ENCODE measurements around the gene RNU6-9. TPM values are rescaled to one million over a fixed set of nuclear protein-coding genes. Genes with fewer than 3 reads are reported as not detected.

The RNU6-9 gene
- total RNA-seq, 1 experiment from 2014 or later = not detected

DNA sequence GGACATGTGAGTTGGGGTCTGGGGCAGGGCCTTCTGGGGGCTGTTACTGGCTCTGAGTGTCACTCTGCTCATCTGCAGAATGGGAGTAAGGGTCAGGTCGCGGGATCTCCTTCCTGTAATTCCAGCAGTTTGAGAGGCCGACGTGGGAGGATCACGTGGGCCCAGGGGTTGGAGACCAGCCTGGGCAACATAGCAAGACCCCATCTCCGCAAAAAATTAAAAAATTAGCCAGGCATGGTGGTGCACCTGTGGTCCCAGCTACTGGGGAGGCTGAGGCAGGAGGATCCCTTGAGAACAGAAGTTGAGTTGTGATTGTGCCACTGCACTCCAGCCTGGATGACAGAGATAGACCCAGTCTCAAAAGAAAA, 36.6 kb downstream of the RNU6-9 start:
- ATAC-seq (no peak), DNase-seq (ENCODE audit: low read depth, low spot score) (no peak)
- BruUV-seq (replicated peaks) = no TSS peak
- in situ Hi-C loops (cut with HindIII; ENCODE audit: low pct_unique_long_range_greater_than_20kb, low sequenced_read_pairs) = no loop called here
- H3K9me3 ChIP-seq (ENCODE audit: control insufficient read depth, insufficient read depth, low read depth, low read length) = no peaks in the 10 kb centered on the region
- no peaks in the 10 kb centered on the region for H3K27me3 ChIP-seq (ENCODE audit: control insufficient read depth, insufficient read depth, low read length)
- no peak overlapping the region for H3K27ac ChIP-seq (ENCODE audit: low read length)
- ChIA-PET POLR2A (no interaction called here), CTCF (interaction anchor here (0.6 kb wide), 1 partner anchor 10 kb away, joined by 8 read pairs; no protein-coding TSS in a partner anchor)
- no peak for TF ChIP-seq POLR2AphosphoS5 (IDR thresholded peaks at IDR 0.05; ENCODE audit: low read depth, low read length)
- TF ChIP-seq, protein P1, sequence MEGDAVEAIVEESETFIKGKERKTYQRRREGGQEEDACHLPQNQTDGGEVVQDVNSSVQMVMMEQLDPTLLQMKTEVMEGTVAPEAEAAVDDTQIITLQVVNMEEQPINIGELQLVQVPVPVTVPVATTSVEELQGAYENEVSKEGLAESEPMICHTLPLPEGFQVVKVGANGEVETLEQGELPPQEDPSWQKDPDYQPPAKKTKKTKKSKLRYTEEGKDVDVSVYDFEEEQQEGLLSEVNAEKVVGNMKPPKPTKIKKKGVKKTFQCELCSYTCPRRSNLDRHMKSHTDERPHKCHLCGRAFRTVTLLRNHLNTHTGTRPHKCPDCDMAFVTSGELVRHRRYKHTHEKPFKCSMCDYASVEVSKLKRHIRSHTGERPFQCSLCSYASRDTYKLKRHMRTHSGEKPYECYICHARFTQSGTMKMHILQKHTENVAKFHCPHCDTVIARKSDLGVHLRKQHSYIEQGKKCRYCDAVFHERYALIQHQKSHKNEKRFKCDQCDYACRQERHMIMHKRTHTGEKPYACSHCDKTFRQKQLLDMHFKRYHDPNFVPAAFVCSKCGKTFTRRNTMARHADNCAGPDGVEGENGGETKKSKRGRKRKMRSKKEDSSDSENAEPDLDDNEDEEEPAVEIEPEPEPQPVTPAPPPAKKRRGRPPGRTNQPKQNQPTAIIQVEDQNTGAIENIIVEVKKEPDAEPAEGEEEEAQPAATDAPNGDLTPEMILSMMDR (IDR thresholded peaks at IDR 0.05) = no peak
- TF ChIP-seq REST (IDR thresholded peaks at IDR 0.05; ENCODE audit: insufficient read depth in 1 of 2, low read depth in 2 of 2, low read length in 1 of 2) = no peak
- no peak for TF ChIP-seq SIN3A (IDR thresholded peaks at IDR 0.05; ENCODE audit: borderline replicate concordance, insufficient read depth, low read depth, low read length)
- TF ChIP-seq TCF7L2 (IDR thresholded peaks at IDR 0.05; ENCODE audit: low read depth, low read length) = no peak
- H3K4me3 ChIP-seq (ENCODE audit: low read depth in 2 of 2, low read length in 2 of 2) = no peak overlapping the region
- peaks cover 8% of the 10 kb centered on the region; the same call in 1 of the 2 replicates for H3K36me3 ChIP-seq (ENCODE audit: control insufficient read depth, insufficient read depth, low read length)
- intact Hi-C loops (cut with micrococcal nuclease; ENCODE audit: unreplicated experiment) = no loop called here
- H3K4me1 ChIP-seq (ENCODE audit: control insufficient read depth, insufficient read depth, low read length) = peaks cover 21% of the 10 kb centered on the region

DNA sequence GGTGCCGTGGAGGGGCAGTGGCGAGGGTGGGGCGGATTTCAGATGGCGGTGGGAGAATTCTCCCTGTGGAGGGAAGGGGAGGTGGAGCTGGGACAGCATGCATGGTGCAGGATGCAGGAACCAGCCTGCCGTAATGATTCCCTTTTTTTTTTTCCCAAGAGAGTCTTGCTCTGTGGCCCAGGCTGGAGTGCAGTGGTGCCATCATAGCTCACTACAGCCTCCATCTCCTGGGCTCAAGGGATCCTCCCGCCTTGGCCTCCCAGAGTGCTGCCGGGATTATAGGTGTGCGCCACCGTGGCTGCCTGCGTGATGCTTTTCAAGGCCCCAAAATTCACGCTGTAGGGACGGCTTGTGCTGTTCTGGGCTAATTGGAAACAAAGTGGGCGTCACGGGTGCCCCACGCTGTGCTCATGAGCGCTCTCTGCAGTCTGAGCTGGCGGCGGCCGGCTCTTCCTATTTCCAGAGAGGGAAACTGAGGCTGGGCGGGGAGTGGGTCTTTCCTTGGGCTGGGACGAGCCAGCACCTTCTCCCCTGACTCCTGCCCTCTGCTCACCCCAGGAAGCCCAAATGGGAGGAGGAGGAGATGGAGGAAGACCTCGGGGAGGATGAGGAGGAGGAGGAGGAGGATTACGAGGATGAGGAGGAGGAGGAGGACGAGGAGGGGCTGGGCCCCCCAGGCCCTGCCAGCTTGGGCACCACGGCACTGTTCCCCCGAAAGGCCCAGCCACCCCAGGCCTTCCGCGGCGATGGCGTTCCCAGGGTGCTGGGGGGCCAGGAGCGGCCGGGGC, 38.8 kb downstream of the RNU6-9 start:
- H3K9me3 ChIP-seq (ENCODE audit: control insufficient read depth, insufficient read depth, low read depth, low read length) = no peaks in the 10 kb centered on the region
- intact Hi-C loops (cut with micrococcal nuclease; ENCODE audit: unreplicated experiment) (no loop called here), in situ Hi-C loops (cut with HindIII; ENCODE audit: low pct_unique_long_range_greater_than_20kb, low sequenced_read_pairs) (no loop called here)
- no peak overlapping the region for H3K27ac ChIP-seq (ENCODE audit: low read length)
- ChIA-PET POLR2A (no interaction called here), CTCF (no interaction called here)
- no peak for DNase-seq (ENCODE audit: low read depth, low spot score)
- no peaks in the 10 kb centered on the region for H3K27me3 ChIP-seq (ENCODE audit: control insufficient read depth, insufficient read depth, low read length)
- BruUV-seq (replicated peaks) = no TSS peak
- ATAC-seq = no peak
- peaks cover 23% of the 10 kb centered on the region for H3K4me1 ChIP-seq (ENCODE audit: control insufficient read depth, insufficient read depth, low read length)
- no peaks in the 10 kb centered on the region for H3K36me3 ChIP-seq (ENCODE audit: control insufficient read depth, insufficient read depth, low read length)
- no peak for TF ChIP-seq REST (IDR thresholded peaks at IDR 0.05; ENCODE audit: insufficient read depth in 1 of 2, low read depth in 2 of 2, low read length in 1 of 2)
- TF ChIP-seq POLR2AphosphoS5 (IDR thresholded peaks at IDR 0.05; ENCODE audit: low read depth, low read length) = no peak
- TF ChIP-seq, protein P1 (IDR thresholded peaks at IDR 0.05) = no peak
- no peak for TF ChIP-seq TCF7L2 (IDR thresholded peaks at IDR 0.05; ENCODE audit: low read depth, low read length)
- no peak for TF ChIP-seq SIN3A (IDR thresholded peaks at IDR 0.05; ENCODE audit: borderline replicate concordance, insufficient read depth, low read depth, low read length)
- no peak overlapping the region for H3K4me3 ChIP-seq (ENCODE audit: low read depth in 2 of 2, low read length in 2 of 2)
